ENCODE results near the gene GLI1. TPM values are rescaled to one million over a fixed set of nuclear protein-coding genes. Genes with fewer than 3 reads are reported as not detected.

Gene GLI1
- total RNA-seq, 1 donor from 2014 or later = 1.4 TPM

DNA sequence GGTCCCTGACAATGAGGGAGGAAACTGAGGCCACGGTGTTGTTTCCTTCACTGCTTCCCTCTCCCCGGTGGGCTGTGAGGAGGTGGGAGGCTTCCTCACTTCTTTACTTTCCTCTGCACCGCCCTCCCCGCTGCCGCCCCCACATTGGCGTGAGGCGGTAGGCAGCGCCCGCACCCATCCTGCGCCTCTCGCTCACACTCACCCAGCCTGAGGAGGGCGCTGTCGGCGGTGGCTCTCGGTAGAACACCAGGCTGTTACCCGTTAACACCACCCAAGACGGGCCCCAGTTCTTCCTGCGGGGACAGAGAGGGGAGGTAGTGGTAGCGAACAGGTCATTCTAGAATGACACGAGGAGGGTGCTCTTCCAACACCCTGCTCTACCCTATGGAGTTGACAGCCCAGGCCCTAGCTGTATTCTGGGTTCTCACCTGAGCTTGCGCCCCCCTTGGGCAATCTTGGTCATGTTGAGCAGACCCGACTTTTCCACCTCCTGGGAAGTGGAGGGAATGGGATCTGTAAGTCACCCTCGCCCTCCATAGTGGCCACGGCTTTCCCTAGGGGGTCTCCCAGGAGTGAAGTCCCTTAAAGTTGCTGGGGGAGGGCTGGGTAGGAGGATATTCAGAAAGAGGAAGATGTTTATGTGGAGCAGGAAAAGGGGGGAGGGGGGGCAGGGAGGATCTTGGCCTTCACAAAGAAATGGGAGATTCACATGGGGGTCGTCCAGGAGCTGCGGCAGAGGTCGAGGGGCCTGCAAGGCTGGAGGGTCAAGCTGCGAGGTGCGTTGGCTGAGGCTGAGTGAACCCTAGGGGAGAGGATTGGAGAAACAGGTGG, 16.8 kb downstream of the GLI1 start:
- Histone ChIP-seq H3K36me3 (peaks cover 4% of the 10 kb centered on the region), H3K27ac (peak overlapping the region; percentile 60), H3K4me3 (peak overlapping the region; percentile 46), H3K9me3 (no peaks in the 10 kb centered on the region), H3K27me3 (peaks cover 41% of the 10 kb centered on the region), H3K4me1 (peaks cover 26% of the 10 kb centered on the region)
- TF ChIP-seq, protein P1, sequence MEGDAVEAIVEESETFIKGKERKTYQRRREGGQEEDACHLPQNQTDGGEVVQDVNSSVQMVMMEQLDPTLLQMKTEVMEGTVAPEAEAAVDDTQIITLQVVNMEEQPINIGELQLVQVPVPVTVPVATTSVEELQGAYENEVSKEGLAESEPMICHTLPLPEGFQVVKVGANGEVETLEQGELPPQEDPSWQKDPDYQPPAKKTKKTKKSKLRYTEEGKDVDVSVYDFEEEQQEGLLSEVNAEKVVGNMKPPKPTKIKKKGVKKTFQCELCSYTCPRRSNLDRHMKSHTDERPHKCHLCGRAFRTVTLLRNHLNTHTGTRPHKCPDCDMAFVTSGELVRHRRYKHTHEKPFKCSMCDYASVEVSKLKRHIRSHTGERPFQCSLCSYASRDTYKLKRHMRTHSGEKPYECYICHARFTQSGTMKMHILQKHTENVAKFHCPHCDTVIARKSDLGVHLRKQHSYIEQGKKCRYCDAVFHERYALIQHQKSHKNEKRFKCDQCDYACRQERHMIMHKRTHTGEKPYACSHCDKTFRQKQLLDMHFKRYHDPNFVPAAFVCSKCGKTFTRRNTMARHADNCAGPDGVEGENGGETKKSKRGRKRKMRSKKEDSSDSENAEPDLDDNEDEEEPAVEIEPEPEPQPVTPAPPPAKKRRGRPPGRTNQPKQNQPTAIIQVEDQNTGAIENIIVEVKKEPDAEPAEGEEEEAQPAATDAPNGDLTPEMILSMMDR (IDR thresholded peaks at IDR 0.05) = peak; percentile 36
- ATAC-seq = peak; percentile 65
- peak; percentile 78 for DNase-seq
- intact Hi-C loops (cut with DNase I) = no loop called here

DNA sequence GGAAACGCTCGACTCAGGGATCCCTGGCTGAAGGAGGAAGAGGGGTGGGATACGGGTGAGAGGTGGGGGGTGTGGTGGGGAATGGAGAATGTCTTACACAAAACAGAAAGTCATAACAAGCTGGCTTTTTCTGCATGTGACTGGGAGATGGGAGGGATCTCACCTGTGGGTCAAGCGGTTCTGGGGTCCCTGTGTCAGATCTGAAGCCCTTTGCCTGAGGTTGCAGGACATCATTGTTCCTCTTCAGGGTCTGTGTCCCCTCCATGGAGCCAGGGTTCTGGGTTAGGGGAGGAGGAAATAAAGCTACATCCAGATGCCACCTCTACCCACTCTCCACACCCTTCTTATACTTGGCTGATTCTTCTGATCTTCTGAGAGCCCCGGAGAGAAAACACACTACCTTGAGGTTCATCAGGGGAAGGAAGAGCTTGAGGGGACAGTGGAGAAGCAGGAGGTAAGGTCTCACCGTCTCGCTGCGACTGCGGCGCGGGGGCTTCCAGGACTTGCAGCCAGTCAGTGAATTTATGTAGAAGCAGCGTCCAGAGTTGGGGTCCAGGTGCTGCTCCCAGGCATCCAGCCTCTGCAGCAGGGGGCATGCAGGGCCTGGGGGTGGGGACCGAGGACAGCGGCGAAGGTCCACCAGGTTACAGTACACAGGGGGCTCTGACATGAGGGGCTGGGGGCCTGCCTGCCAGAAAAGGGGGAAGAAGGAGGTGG, 17.6 kb downstream of the GLI1 start:
- intact Hi-C loops (cut with DNase I) = no loop called here
- peaks cover 26% of the 10 kb centered on the region for H3K4me1 ChIP-seq
- ATAC-seq (no peak), DNase-seq (no peak)
- H3K9me3 ChIP-seq = no peaks in the 10 kb centered on the region
- peak overlapping the region; percentile 46 for H3K4me3 ChIP-seq
- TF ChIP-seq, protein P1 (IDR thresholded peaks at IDR 0.05) = no peak
- H3K27ac ChIP-seq = peak overlapping the region; percentile 77
- H3K27me3 ChIP-seq = peaks cover 33% of the 10 kb centered on the region
- H3K36me3 ChIP-seq = peaks cover 4% of the 10 kb centered on the region

DNA sequence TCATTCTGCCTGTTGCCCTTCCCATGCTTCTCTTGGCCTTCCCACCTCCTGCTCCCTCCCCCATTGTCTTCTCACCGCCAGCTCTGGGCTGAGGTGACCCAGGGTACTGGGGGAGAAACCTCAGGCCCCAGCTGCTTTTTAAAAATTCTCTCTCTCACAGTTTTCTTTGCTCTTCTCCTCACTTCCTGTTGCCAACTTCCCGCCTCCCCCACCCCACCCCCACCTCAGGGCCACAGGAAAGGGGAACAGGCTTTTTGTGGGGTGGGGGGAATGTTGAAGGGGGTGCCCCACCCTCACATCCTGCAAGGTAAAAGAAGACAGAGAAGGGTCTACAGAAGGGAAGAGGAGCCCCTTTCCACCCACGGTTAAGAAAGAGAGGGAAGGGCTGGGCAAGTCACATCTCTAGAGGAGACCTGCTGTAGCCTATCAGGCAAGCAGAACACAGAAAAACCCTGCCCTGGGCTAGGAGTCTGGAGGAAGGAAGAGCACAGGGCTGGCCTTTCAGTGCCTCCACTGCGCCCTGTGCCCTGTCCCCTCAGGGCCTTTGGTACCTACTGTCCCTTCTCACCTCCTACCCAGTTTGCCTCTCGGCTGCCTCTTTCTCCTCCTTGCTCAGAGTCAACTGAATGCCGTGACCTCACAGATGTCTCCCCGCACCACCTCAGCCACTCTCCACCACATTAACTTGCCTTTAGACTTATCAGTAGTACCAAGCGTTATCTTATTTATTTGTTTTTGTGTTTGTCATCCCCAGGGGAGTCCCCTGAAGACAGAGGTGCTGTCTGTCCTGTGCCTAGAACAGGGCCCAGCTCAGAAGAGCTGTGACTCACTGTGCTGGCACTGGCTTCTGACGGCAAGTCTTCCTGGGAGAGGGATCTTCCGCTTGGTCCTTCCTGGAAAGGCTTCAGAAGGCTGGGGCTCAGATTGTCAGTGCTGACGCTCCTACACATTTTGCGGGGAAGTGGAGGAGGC, 18.4 kb downstream of the GLI1 start:
- peak overlapping the region; percentile 46 for H3K4me3 ChIP-seq

GRCh38 chr12:57479043-57479375, 19.4 kb downstream of the GLI1 start:
- H3K27me3 ChIP-seq = peaks cover 25% of the 10 kb centered on the region
- H3K4me1 ChIP-seq = peaks cover 26% of the 10 kb centered on the region
- no peak for DNase-seq
- peaks cover 4% of the 10 kb centered on the region for H3K36me3 ChIP-seq
- TF ChIP-seq, protein P1 (IDR thresholded peaks at IDR 0.05) = no peak
- peak overlapping the region; percentile 46 for H3K4me3 ChIP-seq
- no peaks in the 10 kb centered on the region for H3K9me3 ChIP-seq
- intact Hi-C loops (cut with DNase I) = no loop called here
- H3K27ac ChIP-seq = peak overlapping the region; percentile 77
- no peak for ATAC-seq

More for the DNA sequence above, 18.4 kb downstream of the GLI1 start:
- peaks cover 26% of the 10 kb centered on the region for H3K4me1 ChIP-seq
- peaks cover 4% of the 10 kb centered on the region for H3K36me3 ChIP-seq
- TF ChIP-seq, protein P1 (IDR thresholded peaks at IDR 0.05) = no peak
- no peaks in the 10 kb centered on the region for H3K9me3 ChIP-seq
- H3K27ac ChIP-seq = peak overlapping the region; percentile 77
- ATAC-seq = peak; percentile 53
- DNase-seq = no peak
- intact Hi-C loops (cut with DNase I) = no loop called here
- H3K27me3 ChIP-seq = peaks cover 31% of the 10 kb centered on the region

GRCh38 chr12:57479376-57480115, 20.0 kb downstream of the GLI1 start, which contains the start of gene ARHGAP9:
TSS of gene ARHGAP9 (minus strand) at chr12:57479866. CDS start at chr12:57479406, 460 bp downstream.
- DNase-seq = no peak
- no peaks in the 10 kb centered on the region for H3K9me3 ChIP-seq
- peaks cover 22% of the 10 kb centered on the region for H3K4me1 ChIP-seq
- intact Hi-C loops (cut with DNase I) = no loop called here
- TF ChIP-seq, protein P1 (IDR thresholded peaks at IDR 0.05) = no peak
- H3K27me3 ChIP-seq = peaks cover 19% of the 10 kb centered on the region
- peaks cover under 1% of the 10 kb centered on the region for H3K36me3 ChIP-seq
- peak within 1 kb of the TSS; percentile 46 for H3K4me3 ChIP-seq
- H3K27ac ChIP-seq = peak within 1 kb of the TSS; percentile 77
- ATAC-seq = peak; percentile 13
